HG03097 (cell line): Measurements from ENCODE around the gene SARS2.
A peak's percentile ranks its signal among the peaks of the same experiment; 100 is the strongest.
"Not testable (repeated sequence)": the region's sequence is repeated elsewhere in the genome, so short reads cannot be mapped to it uniquely, and the experiment has no call there.

Experiments used
- ATAC-seq: cut with Tn5 transposase; IDR thresholded peaks from one replicate; pipeline ENCODE4 v1.9.1; 2021; ENCODE audit not compliant: unreplicated experiment, low FRiP score

SARS2 gene

GRCh38 chr19:38894968-38895367 lies 35.6 kb downstream of the SARS2 start:
- ATAC-seq, result no peak

GRCh38 chr19:38893341-38893771 lies 37.2 kb downstream of the SARS2 start:
- ATAC-seq, result no peak

GRCh38 chr19:38892841-38893240 lies 37.7 kb downstream of the SARS2 start:
- no peak for ATAC-seq

GRCh38 chr19:38891771-38892170 lies 38.8 kb downstream of the SARS2 start:
- no peak for ATAC-seq

GRCh38 chr19:38890686-38891085 lies 39.9 kb downstream of the SARS2 start:
- ATAC-seq, result no peak

- no peak for ATAC-seq
These were observed 40.8 kb downstream of the SARS2 start for GRCh38 chr19:38889803-38890202.

- ATAC-seq, result no peak
These were observed 41.7 kb downstream of the SARS2 start for GRCh38 chr19:38888876-38889275.

GRCh38 chr19:38884691-38885090 lies 45.9 kb downstream of the SARS2 start:
- not testable (repeated sequence) for ATAC-seq

GRCh38 chr19:38883286-38883685 lies 47.3 kb downstream of the SARS2 start:
- no peak for ATAC-seq

GRCh38 chr19:38880882-38881609 lies 49.5 kb downstream of the SARS2 start:
- no peak for ATAC-seq

GRCh38 chr19:38880076-38880881 lies 50.3 kb downstream of the SARS2 start:
- ATAC-seq, result no peak

- ATAC-seq, result no peak
These were observed 51.2 kb downstream of the SARS2 start for GRCh38 chr19:38879400-38879751.

GRCh38 chr19:38878575-38879399 lies 51.8 kb downstream of the SARS2 start:
- ATAC-seq, result no peak

- ATAC-seq, result no peak
These were observed 52.6 kb downstream of the SARS2 start, which contains the start of gene RINL for GRCh38 chr19:38877781-38878574. Gene RINL (minus strand): TSS chr19:38878275. CDS start chr19:38876742, 1,533 bp downstream.

- ATAC-seq, result no peak
These were observed 54.7 kb downstream of the SARS2 start for GRCh38 chr19:38875656-38876395.

- not testable (repeated sequence) for ATAC-seq
These were observed 57.2 kb downstream of the SARS2 start for GRCh38 chr19:38873400-38873799.

GRCh38 chr19:38870612-38871011 lies 60.0 kb downstream of the SARS2 start:
- no peak for ATAC-seq

GRCh38 chr19:38869836-38870607 lies 60.5 kb downstream of the SARS2 start:
- ATAC-seq, result peak; percentile 56
